COR-L47 (cell line): ENCODE data around the gene KCTD20.

Experiments used
- DNase-seq: peaks from one replicate; lab custom pipeline; 2025; lab: John Stamatoyannopoulos, UW

KCTD20 gene

GRCh38 chr6:36493859-36494258 lies 51.1 kb downstream of the KCTD20 start:
- no peak for DNase-seq

DNA sequence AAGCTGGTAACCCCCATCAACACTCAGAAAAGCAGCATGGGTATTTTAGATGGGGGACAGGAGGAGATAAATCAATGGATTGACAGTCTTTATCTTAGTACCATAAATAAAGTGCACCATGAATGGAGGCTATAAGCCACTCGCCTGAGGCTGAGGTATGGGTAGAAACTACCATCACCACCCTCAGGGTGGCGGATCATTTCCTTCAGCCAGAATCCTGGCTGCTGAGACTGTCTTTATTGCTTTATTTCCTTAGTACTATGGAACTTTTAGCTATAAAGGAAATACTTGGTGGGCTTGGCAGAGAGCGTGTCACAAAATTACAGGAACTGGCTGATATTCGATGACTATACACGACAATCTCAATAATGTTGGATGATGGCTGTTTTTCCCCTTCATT lies 52.3 kb downstream of the KCTD20 start:
- DNase-seq: no peak

GRCh38 chr6:36499918-36500317 lies 57.1 kb downstream of the KCTD20 start:
- no peak for DNase-seq

GRCh38 chr6:36501686-36502085 lies 58.9 kb downstream of the KCTD20 start:
- no peak for DNase-seq

DNA sequence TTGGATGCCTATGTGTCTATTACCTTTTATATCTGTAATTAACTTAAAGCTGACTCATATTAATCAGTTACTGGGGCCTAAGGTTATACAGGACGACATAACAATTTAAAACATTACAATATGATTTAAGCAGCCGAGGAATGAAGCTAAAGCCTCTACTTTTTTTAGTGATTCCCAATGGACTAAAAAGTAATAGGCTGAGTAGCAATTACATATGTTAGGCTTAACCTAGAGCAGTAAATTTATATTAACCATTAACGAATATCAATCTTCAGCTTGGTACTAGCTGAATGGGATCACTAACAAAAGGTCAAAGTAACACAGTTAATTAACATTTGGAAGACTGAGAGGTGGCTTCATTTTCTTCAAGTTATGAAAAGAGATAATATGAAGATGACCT lies 61.4 kb downstream of the KCTD20 start:
- DNase-seq: no peak

GRCh38 chr6:36504982-36505381 lies 62.2 kb downstream of the KCTD20 start:
- DNase-seq: no peak

DNA sequence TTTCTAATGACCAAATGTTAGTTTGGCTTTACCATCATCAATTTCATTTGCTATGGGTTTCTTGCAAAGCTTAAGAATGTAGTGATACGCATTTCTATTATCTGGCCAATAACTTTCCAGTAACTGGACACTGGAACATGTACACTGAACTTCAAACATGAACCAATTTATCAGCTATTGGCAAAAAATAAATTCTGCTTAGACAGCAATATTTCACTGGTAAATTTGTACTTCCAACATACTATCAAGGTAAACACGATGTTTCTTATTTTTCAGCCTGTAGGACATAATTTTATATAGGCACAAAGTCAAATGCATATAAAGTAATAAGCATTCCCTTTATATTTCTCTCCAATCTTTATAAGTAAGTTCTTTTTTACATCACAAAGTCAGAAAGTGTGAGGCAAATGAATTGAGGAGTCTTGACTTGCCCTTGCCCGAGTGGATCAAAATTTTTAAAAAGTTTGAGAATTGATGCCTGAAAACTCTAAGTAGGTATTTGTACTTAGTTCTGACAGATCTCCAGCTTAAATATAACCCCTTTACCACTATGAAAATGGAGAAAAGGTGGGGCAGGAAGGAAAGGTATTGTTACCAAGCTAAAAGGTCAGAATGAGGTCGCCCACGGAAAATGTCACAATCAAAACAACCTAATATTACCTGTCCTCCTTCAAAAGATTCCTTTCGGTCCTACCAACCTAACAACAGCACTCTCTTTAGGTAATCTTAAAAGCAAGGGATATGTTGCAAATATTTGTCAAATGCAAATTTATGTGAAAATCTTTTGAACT lies 63.1 kb downstream of the KCTD20 start:
- no peak for DNase-seq

- DNase-seq: no peak
These were observed 63.8 kb downstream of the KCTD20 start for GRCh38 chr6:36506611-36507010.

DNA sequence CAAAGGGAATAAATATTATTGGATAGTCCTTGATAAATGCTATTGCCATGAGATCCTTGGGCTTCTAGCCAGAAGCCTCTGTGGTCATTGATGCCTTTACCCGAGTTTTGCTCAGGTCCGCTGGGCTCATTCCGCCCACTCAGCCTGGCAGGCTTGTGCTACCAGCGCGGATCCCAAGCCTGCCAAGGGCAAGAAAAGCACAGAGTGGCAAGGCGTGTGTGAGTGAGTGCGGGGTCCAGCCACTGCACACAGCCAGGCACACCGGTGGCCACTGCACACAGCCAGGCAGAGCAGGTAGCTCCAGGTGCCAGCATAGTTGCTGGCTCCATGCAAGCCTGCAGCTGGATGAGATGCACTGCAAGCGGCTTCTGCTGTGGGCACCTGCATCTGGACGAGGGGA lies 65.7 kb downstream of the KCTD20 start:
- DNase-seq: no peak

GRCh38 chr6:36510365-36510764 lies 67.6 kb downstream of the KCTD20 start:
- no peak for DNase-seq

DNA sequence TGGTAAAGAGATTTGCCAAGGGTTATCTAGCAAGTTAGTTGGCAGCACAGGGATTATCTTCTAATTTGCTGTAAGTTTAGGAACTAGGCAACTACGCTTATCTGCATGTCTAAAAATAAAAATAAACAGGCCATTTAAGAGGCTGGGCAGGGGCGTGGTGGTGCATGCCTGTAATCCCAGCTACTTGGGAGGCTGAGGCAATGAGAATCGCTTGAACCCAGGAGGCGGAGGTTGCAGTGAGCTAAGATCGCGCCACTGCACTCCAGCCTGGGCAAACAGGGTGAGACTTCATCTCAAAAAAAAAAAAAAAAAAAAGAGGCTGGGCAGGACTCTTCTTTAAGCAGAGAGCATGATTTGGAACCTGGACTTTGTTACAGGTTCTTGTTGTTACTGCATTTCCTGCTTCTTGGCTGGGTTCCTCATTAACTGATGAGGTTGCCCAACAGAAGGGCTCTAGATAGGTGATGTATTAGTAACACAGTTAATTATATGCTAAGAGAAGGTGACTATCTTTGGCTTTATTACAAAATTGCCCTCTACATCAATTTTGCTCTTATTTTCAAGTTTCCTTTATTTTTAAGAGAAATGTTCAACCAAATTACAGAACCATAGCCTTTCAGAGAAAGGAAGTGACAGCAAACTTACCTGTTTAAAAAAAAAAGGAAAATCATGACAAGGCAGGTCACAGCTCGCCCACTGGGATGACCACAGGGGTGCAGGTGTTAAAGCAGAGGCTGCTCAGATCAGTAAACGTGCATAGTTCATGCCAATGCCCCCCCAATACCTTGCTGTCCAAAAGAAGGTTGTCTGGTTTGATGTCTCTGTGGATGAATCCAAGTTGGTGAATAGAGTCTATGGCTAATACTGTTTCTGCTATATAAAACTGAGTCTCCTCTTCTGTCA lies 72.0 kb downstream of the KCTD20 start:
- DNase-seq: no peak

GRCh38 chr6:36515844-36516243 lies 73.0 kb downstream of the KCTD20 start:
- DNase-seq: no peak

GRCh38 chr6:36516559-36516958 lies 73.8 kb downstream of the KCTD20 start:
- no peak for DNase-seq

DNA sequence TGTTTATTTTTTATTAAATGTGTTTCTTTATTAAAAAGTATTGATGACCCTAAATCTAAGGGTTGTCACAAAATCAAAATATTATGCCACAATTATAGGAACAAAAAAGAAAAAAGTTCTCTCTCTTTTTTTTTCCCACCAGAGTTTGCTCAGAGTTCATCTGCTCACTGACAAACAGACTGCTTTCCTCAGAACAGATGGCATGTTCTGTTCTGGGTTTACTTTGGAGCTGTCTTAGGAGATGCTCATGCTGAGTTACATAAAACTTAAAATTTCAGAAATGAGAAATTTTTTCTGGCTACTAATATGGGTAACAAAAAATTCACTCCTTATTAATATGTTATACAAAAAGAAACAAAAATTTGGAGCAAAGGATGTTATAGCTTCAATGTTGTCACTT lies 74.2 kb downstream of the KCTD20 start:
- no peak for DNase-seq

- no peak for DNase-seq
These were observed 74.6 kb downstream of the KCTD20 start for GRCh38 chr6:36517408-36517807.

GRCh38 chr6:36519352-36519751 lies 76.6 kb downstream of the KCTD20 start:
- DNase-seq: peak; percentile 24

- no peak for DNase-seq
These were observed 80.7 kb downstream of the KCTD20 start for GRCh38 chr6:36523451-36523850.

GRCh38 chr6:36523936-36524499 lies 81.2 kb downstream of the KCTD20 start:
- DNase-seq: no peak

DNA sequence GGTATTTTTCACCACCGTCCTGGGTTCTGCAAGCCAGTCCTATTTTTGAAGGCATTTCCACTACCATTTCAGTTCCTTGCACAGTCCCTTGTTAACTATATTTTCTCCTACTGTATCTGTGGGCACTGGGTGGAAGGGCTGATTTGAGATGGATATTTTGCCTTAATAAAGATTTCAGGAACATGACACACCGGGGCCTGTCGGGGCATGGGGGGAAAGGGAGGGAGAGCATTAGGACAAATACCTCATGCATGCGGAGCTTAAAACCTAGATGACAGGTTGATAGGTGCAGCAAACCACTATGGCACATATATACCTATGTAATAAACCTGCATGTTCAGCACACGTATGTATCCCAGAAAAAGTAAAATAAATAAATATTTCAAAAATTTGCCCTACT lies 82.1 kb downstream of the KCTD20 start:
- DNase-seq: no peak

DNA sequence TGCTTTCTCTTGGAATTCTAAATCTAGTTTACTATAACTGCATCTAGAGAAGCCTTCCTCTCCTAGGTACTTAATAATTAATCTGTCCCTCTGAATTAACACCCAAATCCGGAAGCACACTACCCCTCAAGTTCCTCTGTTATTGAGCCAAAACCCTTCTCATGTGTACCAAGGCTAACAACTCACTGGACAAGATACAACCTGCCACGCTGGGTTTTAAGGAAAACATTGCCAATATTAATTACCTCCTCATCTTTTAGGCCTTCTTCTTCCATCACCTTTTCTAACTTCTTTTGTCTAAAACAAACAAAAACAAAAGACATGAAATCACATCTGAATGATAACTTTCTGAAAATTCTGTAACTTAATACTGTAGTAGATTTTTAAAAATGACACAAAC lies 82.5 kb downstream of the KCTD20 start:
- no peak for DNase-seq

- DNase-seq: no peak
These were observed 83.3 kb downstream of the KCTD20 start for GRCh38 chr6:36526066-36526465.

DNA sequence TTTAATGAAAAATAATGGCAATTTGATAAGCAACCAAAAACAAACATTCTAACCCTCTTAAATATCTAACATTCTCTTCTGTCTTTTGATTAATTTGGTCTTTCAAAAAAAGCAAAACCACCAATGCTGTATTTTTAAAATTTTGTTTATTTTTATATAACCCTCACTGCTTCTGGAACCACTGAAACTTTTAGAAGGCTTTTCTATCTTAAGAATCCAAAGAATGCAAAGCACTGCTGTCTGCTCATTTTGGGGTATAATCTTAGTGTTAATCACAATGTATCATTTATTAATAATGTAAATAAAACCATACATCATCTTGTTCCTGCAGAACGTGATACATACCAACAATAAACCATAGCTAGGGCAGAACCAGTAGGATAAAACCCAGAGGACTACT lies 90.5 kb downstream of the KCTD20 start:
- no peak for DNase-seq
